Neutrophil (primary cell): Measurements from ENCODE around the gene MACROD1.
"Not testable (repeated sequence)": the region's sequence is repeated elsewhere in the genome, so short reads cannot be mapped to it uniquely, and the experiment has no call there.

Source experiments
- H3K27ac ChIP-seq: fragments of 200-600 bp; sonication (generic); 2 replicates; pipeline ENCODE4 v1.5.1; 2016; ENCODE audit warnings: mild to moderate bottlenecking, moderate library complexity
- H3K27me3 ChIP-seq: fragments of 200-600 bp; sonication (generic); 2 replicates; pipeline ENCODE4 v1.6.0; 2016; ENCODE audit warnings: mild to moderate bottlenecking
- H3K36me3 ChIP-seq: fragments of 200-600 bp; sonication (generic); 2 replicates; pipeline ENCODE4 v1.5.1; 2017
- H3K4me1 ChIP-seq, 2 experiments: fragments of 200-600 bp in 1 of 2; sonication (generic) in 1 of 2; 1 replicate in 1 of 2; 2 replicates in 1 of 2; pipeline versions ENCODE4 v1.5.1 to v1.6.1; 2013 to 2016; ENCODE audit warnings: low read depth in 1 of 2, low read length in 1 of 2, mild to moderate bottlenecking in 1 of 2, moderate library complexity in 1 of 2; ENCODE audit not compliant: control insufficient read depth in 1 of 2, insufficient read depth in 1 of 2
- H3K4me3 ChIP-seq, 2 experiments: fragments of 200-600 bp in 1 of 2; sonication (generic) in 1 of 2; 1 replicate in 1 of 2; 2 replicates in 1 of 2; pipeline ENCODE4 v1.5.1; 2013 to 2016; ENCODE audit warnings: low read depth in 1 of 2, low read length in 1 of 2, mild to moderate bottlenecking in 1 of 2, moderate library complexity in 1 of 2
- H3K9me3 ChIP-seq: fragments of 200-600 bp; sonication (generic); 2 replicates; pipeline ENCODE4 v1.5.1; 2016
- CTCF ChIP-seq: fragments of 200-600 bp; sonication (generic); IDR thresholded peaks from 2 replicates; pipeline ENCODE4 v1.5.1; 2016; ENCODE audit warnings: antibody characterized with exemption

Gene MACROD1

GRCh38 chr11:63966444-63966843 lies 199.5 kb downstream of the MACROD1 start:
- Histone ChIP-seq H3K9me3 (no peaks in the 10 kb centered on the region), H3K4me1 (no peaks in the 10 kb centered on the region), H3K4me3 (no peak overlapping the region), H3K27ac (no peak overlapping the region), H3K36me3 (no peaks in the 10 kb centered on the region), H3K27me3 (peaks cover 13% of the 10 kb centered on the region)
- TF ChIP-seq CTCF = no peak

GRCh38 chr11:63963895-63964294 lies 202.0 kb downstream of the MACROD1 start:
- not testable (repeated sequence) for H3K4me3 ChIP-seq, H3K4me1 ChIP-seq, H3K27me3 ChIP-seq, H3K9me3 ChIP-seq, H3K36me3 ChIP-seq, H3K27ac ChIP-seq

- Histone ChIP-seq H3K4me3 (no peak overlapping the region), H3K27me3 (peaks cover 9% of the 10 kb centered on the region), H3K4me1 (no peaks in the 10 kb centered on the region), H3K27ac (no peak overlapping the region), H3K36me3 (peaks cover 3% of the 10 kb centered on the region), H3K9me3 (no peaks in the 10 kb centered on the region)
- no peak for TF ChIP-seq CTCF
Measured at GRCh38 chr11:63961608-63962412, 204.1 kb downstream of the MACROD1 start.

- Histone ChIP-seq H3K4me3 (no peak overlapping the region), H3K36me3 (peaks cover 36% of the 10 kb centered on the region), H3K27me3 (peaks cover 9% of the 10 kb centered on the region), H3K9me3 (no peaks in the 10 kb centered on the region), H3K27ac (no peak overlapping the region), H3K4me1 (no peaks in the 10 kb centered on the region)
- no peak for TF ChIP-seq CTCF
Measured at GRCh38 chr11:63958008-63958407, 207.9 kb downstream of the MACROD1 start.

GRCh38 chr11:63952570-63952969 lies 213.3 kb downstream of the MACROD1 start:
- no peak for TF ChIP-seq CTCF
- Histone ChIP-seq H3K36me3 (peaks cover 36% of the 10 kb centered on the region), H3K4me3 (no peak overlapping the region), H3K27me3 (no peaks in the 10 kb centered on the region), H3K4me1 (no peaks in the 10 kb centered on the region), H3K27ac (no peak overlapping the region), H3K9me3 (no peaks in the 10 kb centered on the region)

- Histone ChIP-seq H3K4me3 (no peak overlapping the region), H3K27me3 (no peaks in the 10 kb centered on the region), H3K36me3 (peaks cover 33% of the 10 kb centered on the region), H3K9me3 (no peaks in the 10 kb centered on the region), H3K27ac (no peak overlapping the region), H3K4me1 (no peaks in the 10 kb centered on the region)
- no peak for TF ChIP-seq CTCF
Measured at GRCh38 chr11:63951779-63952536, 214.0 kb downstream of the MACROD1 start.
